Posterior vena cava (tissue), 2 donors: ENCODE data around the gene ANKRD53. TPM values are rescaled to one million over a fixed set of nuclear protein-coding genes. Genes with fewer than 3 reads are reported as not detected.
"Not testable (repeated sequence)": the region's sequence is repeated elsewhere in the genome, so short reads cannot be mapped to it uniquely, and the experiment has no call there.

Source experiments
- DNase-seq: peaks from one replicate; pipeline ENCODE4 v3.0.0-alpha.2; 2020; ENCODE audit warnings: low spot score
- intact Hi-C, 2 donors: fragments of 100-400 bp; cut with DNase I; formaldehyde crosslinking; loops; one replicate each; pipeline versions ENCODE4 v1.14.1 to v1.14.2; 2022 to 2023
- total RNA-seq, 2 donors: library from RNA; stranded (reverse); fragmentation: NEBNext Ultra II Directional; extraction: Animal tissue kit (Norgen Biotek cat#: 25700); gene quantifications; one replicate each; pipeline ENCODE4 v1.2.1, GENCODE V29; 2021
- donor health status: DM: yes; HTN: yes; CAD: no.
- donor health status: DM: yes; HTN: yes; CAD: no.

Gene ANKRD53
- total RNA-seq, 2 donors from 2014 or later, result 1.4 to 2.3 TPM

- DNase-seq, result no peak
Measured at GRCh38 chr2:70985956-70986355, 7.5 kb downstream of the ANKRD53 start.

GRCh38 chr2:70986499-70987189, 8.2 kb downstream of the ANKRD53 start:
- DNase-seq, result no peak
- intact Hi-C loops, result no loop called here

More at GRCh38 chr2:70985956-70986355, 7.5 kb downstream of the ANKRD53 start:
- intact Hi-C loops, result no loop called here

GRCh38 chr2:70987386-70987785, 9.0 kb downstream of the ANKRD53 start:
- no peak for DNase-seq
- intact Hi-C loops, result no loop called here

GRCh38 chr2:70988151-70988550, 9.7 kb downstream of the ANKRD53 start:
- peak; percentile 83 for DNase-seq
- intact Hi-C loops, result no loop called here

GRCh38 chr2:70988726-70989648, 10.6 kb downstream of the ANKRD53 start:
- intact Hi-C loops, result no loop called here
- no peak for DNase-seq

- DNase-seq, result no peak
- intact Hi-C loops, result no loop called here
Measured at GRCh38 chr2:70990216-70990615, 11.8 kb downstream of the ANKRD53 start.

- DNase-seq, result no peak
- intact Hi-C loops, result no loop called here
Measured at GRCh38 chr2:70991142-70991541, 12.7 kb downstream of the ANKRD53 start.

- intact Hi-C loops, result no loop called here
- DNase-seq, result no peak
Measured at GRCh38 chr2:70991742-70992141, 13.3 kb downstream of the ANKRD53 start.

- no peak for DNase-seq
- intact Hi-C loops, result no loop called here
Measured at GRCh38 chr2:70992945-70993853, 14.8 kb downstream of the ANKRD53 start.

GRCh38 chr2:70994009-70994698, 15.7 kb downstream of the ANKRD53 start:
- intact Hi-C loops, result no loop called here
- peak; percentile 84 for DNase-seq

GRCh38 chr2:70994699-70995425, 16.4 kb downstream of the ANKRD53 start, which contains the start of gene TEX261:
TEX261 (minus strand) TSS chr2:70994873; CDS start chr2:70994757, 116 bp downstream.
- peak; percentile 96 for DNase-seq
- intact Hi-C loops, result no loop called here

- DNase-seq, result peak; percentile 79
- intact Hi-C loops, result no loop called here
Measured at GRCh38 chr2:70995426-70995729, 16.9 kb downstream of the ANKRD53 start.

GRCh38 chr2:70998885-70999284, 20.5 kb downstream of the ANKRD53 start:
- intact Hi-C loops, DNase-seq: not testable (repeated sequence)

GRCh38 chr2:70999362-70999761, 20.9 kb downstream of the ANKRD53 start:
- intact Hi-C loops, result no loop called here
- peak; percentile 22 for DNase-seq

- intact Hi-C loops, result not testable (repeated sequence)
- peak; percentile 56 for DNase-seq
Measured at GRCh38 chr2:70999931-71000330, 21.5 kb downstream of the ANKRD53 start.

- intact Hi-C loops, result no loop called here
- DNase-seq, result peak; percentile 93
Measured at GRCh38 chr2:71000780-71001591, 22.6 kb downstream of the ANKRD53 start.

- no peak for DNase-seq
Measured at GRCh38 chr2:71001592-71001927, 23.1 kb downstream of the ANKRD53 start.

More at GRCh38 chr2:71001592-71001927, 23.1 kb downstream of the ANKRD53 start:
- intact Hi-C loops, result no loop called here
